IMR-90 (cell line): ENCODE measurements around the gene HOXC13. TPM values are rescaled to one million over a fixed set of nuclear protein-coding genes. Genes with fewer than 3 reads are reported as not detected.
A peak's percentile ranks its signal among the peaks of the same experiment; 100 is the strongest.

Experiments
- ATAC-seq: fragments of 200-7000 bp; cut with Tn5 transposase; 2 replicates; pipeline ENCODE4 v1.9.1; 2020; ENCODE audit warnings: low read depth, mild to moderate bottlenecking, moderate library complexity
- BruUV-seq: library from RNA; stranded (reverse); fragments of 400-500 nt; replicated peaks from 2 replicates; lab custom pipeline; 2021; lab: Mats Ljungman, UMichigan
- CTCF ChIA-PET: fragments of 300-600 bp; formaldehyde crosslinking; extraction: SDS; loops from one replicate; lab custom pipeline; 2021; ENCODE audit warnings: antibody characterized with exemption; lab: Yijun Ruan, JAX
- POLR2A ChIA-PET: fragments of 300-600 bp; sonication (Branson Sonifier 250); formaldehyde crosslinking; loops from one replicate; lab custom pipeline; 2022; ENCODE audit warnings: antibody characterized with exemption; ENCODE audit not compliant: unreplicated experiment; lab: Charles Lee
- DNase-seq: peaks from one replicate; pipeline ENCODE4 v3.0.0; 2013
- H2AFZ ChIP-seq: replicated peaks from 2 replicates; pipeline ENCODE3; 2013; ENCODE audit warnings: low read length, mild to moderate bottlenecking; ENCODE audit not compliant: poor library complexity
- H2AK5ac ChIP-seq: 2 replicates; pipeline ENCODE4 v1.6.1; 2013; ENCODE audit warnings: low read depth, low read length, inconsistent platforms
- H2AK9ac ChIP-seq: replicated peaks from 2 replicates; pipeline ENCODE3; 2013; ENCODE audit warnings: mild to moderate bottlenecking, low read depth, low read length, moderate library complexity; ENCODE audit not compliant: poor library complexity
- H2BK120ac ChIP-seq: 2 replicates; pipeline ENCODE4 v1.6.1; 2013; ENCODE audit warnings: low read depth, low read length, inconsistent platforms
- H2BK15ac ChIP-seq: 3 replicates; pipeline ENCODE4 v1.6.1; 2013; ENCODE audit warnings: low read depth, low read length, inconsistent platforms
- H2BK20ac ChIP-seq: 2 replicates; pipeline ENCODE4 v1.6.1; 2013; ENCODE audit warnings: low read depth, mild to moderate bottlenecking, inconsistent platforms, low read length, moderate library complexity
- H2BK5ac ChIP-seq: 2 replicates; pipeline ENCODE4 v1.6.1; 2013; ENCODE audit warnings: mild to moderate bottlenecking, low read depth, low read length, inconsistent platforms; ENCODE audit not compliant: poor library complexity, severe bottlenecking
- H3K14ac ChIP-seq: replicated peaks from 2 replicates; pipeline ENCODE4 v1.6.1; 2013; ENCODE audit warnings: low read depth, low read length, inconsistent platforms
- H3K18ac ChIP-seq: 2 replicates; pipeline ENCODE4 v1.6.1; 2013; ENCODE audit warnings: low read depth, low read length, control low read depth
- H3K23ac ChIP-seq: 2 replicates; pipeline ENCODE4 v1.6.1; 2013; ENCODE audit warnings: low read depth, low read length, inconsistent platforms
- H3K27ac ChIP-seq: 2 replicates; pipeline ENCODE4 v1.5.1; 2013; ENCODE audit warnings: mild to moderate bottlenecking, control low read depth, low read length; ENCODE audit not compliant: insufficient read depth
- H3K27me3 ChIP-seq: 2 replicates; pipeline ENCODE4 v1.6.1; 2013; ENCODE audit warnings: low read length; ENCODE audit not compliant: control insufficient read depth, insufficient read depth
- H3K36me3 ChIP-seq: 2 replicates; pipeline ENCODE4 v1.6.1; 2013; ENCODE audit warnings: low read length, mixed read lengths; ENCODE audit not compliant: control insufficient read depth, insufficient read depth
- H3K4ac ChIP-seq: 2 replicates; pipeline ENCODE4 v1.6.1; 2013; ENCODE audit warnings: low read depth, low read length, inconsistent platforms
- H3K4me1 ChIP-seq: 2 replicates; pipeline ENCODE4 v1.6.1; 2013; ENCODE audit warnings: low read length, mixed read lengths; ENCODE audit not compliant: control insufficient read depth, insufficient read depth
- H3K4me2 ChIP-seq: 2 replicates; pipeline ENCODE4 v1.6.1; 2013; ENCODE audit warnings: low read depth, mild to moderate bottlenecking, control low read depth, low read length, moderate library complexity
- H3K4me3 ChIP-seq: 2 replicates; pipeline ENCODE4 v1.5.1; 2013; ENCODE audit warnings: low read depth, mild to moderate bottlenecking, control low read depth, low read length, moderate library complexity; ENCODE audit not compliant: insufficient read depth
- H3K56ac ChIP-seq: 2 replicates; pipeline ENCODE4 v1.6.1; 2013; ENCODE audit warnings: low read length, inconsistent platforms; ENCODE audit not compliant: insufficient read depth; ENCODE audit errors: extremely low read depth
- H3K79me1 ChIP-seq, 2 experiments: 2 replicates each; pipeline ENCODE4 v1.6.1; 2013; ENCODE audit warnings: low read length in 2 of 2, inconsistent platforms in 1 of 2, low read depth in 1 of 2
- H3K9ac ChIP-seq: 2 replicates; pipeline ENCODE4 v1.6.1; 2013; ENCODE audit warnings: low read depth, low read length, control low read depth
- H3K9me1 ChIP-seq: 2 replicates; pipeline ENCODE4 v1.6.1; 2013; ENCODE audit warnings: low read length, inconsistent platforms; ENCODE audit not compliant: insufficient read depth
- H3K9me3 ChIP-seq: 2 replicates; pipeline ENCODE4 v1.6.1; 2013; ENCODE audit warnings: low read length; ENCODE audit not compliant: control insufficient read depth, insufficient read depth
- H4K20me1 ChIP-seq: 2 replicates; pipeline ENCODE4 v1.6.1; 2013; ENCODE audit warnings: low read length, inconsistent platforms; ENCODE audit not compliant: insufficient read depth
- H4K5ac ChIP-seq: 2 replicates; pipeline ENCODE4 v1.6.1; 2013; ENCODE audit warnings: mild to moderate bottlenecking, low read depth, low read length, control low read depth
- H4K8ac ChIP-seq, 2 experiments: 2 replicates each; pipeline ENCODE4 v1.6.1; 2013; ENCODE audit warnings: low read depth in 2 of 2, low read length in 2 of 2, control low read depth in 1 of 2, inconsistent platforms in 1 of 2
- H4K91ac ChIP-seq: 2 replicates; pipeline ENCODE4 v1.6.1; 2013; ENCODE audit warnings: low read depth, low read length, inconsistent platforms; ENCODE audit not compliant: insufficient read depth
- CEBPB ChIP-seq: IDR thresholded peaks from 2 replicates; pipeline ENCODE4 v1.6.1; 2012; ENCODE audit warnings: low read depth, low read length, improper control_type of control experiment
- CHD1 ChIP-seq: IDR thresholded peaks from 2 replicates; pipeline ENCODE4 v1.6.1; 2012; ENCODE audit warnings: low read depth, low read length, improper control_type of control experiment
- MXI1 ChIP-seq: IDR thresholded peaks from 2 replicates; pipeline ENCODE4 v1.6.1; 2012; ENCODE audit warnings: low read depth, mild to moderate bottlenecking, low read length, moderate library complexity, borderline replicate concordance
- POLR2A ChIP-seq: IDR thresholded peaks from 2 replicates; pipeline ENCODE4 v1.6.1; 2012; ENCODE audit warnings: mild to moderate bottlenecking, low read depth, low read length
- RAD21 ChIP-seq: IDR thresholded peaks from 2 replicates; pipeline ENCODE4 v1.6.1; 2012; ENCODE audit warnings: low read length, improper control_type of control experiment
- RFX5 ChIP-seq: IDR thresholded peaks from 2 replicates; pipeline ENCODE4 v1.8.0; 2012; ENCODE audit warnings: low read depth, mild to moderate bottlenecking, low read length, moderate library complexity
- USF2 ChIP-seq: fragments of 150-350 bp; IDR thresholded peaks from 2 replicates; pipeline ENCODE4 v1.6.1; 2017; ENCODE audit warnings: mild to moderate bottlenecking, antibody characterized with exemption, low read length, low read depth
- WGBS, 2 experiments: methylation state at CpG; one replicate each; pipeline versions ENCODE4 v1.1.5 to v1.1.7; 2013; ENCODE audit warnings: missing lambda C conversion rate in 2 of 2; ENCODE audit not compliant: insufficient read length in 1 of 2; ENCODE audit errors: extremely low coverage in 2 of 2; 5-methylcytosine and 5-hydroxymethylcytosine counted together
- dilution Hi-C: fragments of 300-500 bp; cut with HindIII; formaldehyde crosslinking; loops from one replicate; pipeline ENCODE4 v1.14.3; 2018; ENCODE audit warnings: low sequenced_read_pairs; ENCODE audit not compliant: unreplicated experiment
- in situ Hi-C: fragments of 300-500 bp; cut with MboI; formaldehyde crosslinking; loops from 3 replicates; pipeline ENCODE4 v1.14.3; 2019; ENCODE audit warnings: low sequenced_read_pairs, inconsistent platforms, mixed read lengths
- intact Hi-C: fragments of 100-400 bp; cut with micrococcal nuclease; formaldehyde crosslinking; loops from 2 replicates; pipeline ENCODE4 v1.10.0; 2022
- polyA plus RNA-seq, 3 experiments: library from polyadenylated mRNA; depleted of rRNA; stranded (reverse); fragments of >200 nt; gene quantifications; 2 replicates each; pipeline ENCODE4 v1.2.3, GENCODE V29; 2012; ENCODE audit warnings: low replicate concordance in 1 of 3
- total RNA-seq: library from RNA; depleted of rRNA; stranded (reverse); fragments of >200 nt; gene quantifications from 2 replicates; pipeline ENCODE4 v1.2.3, GENCODE V29; 2012

The HOXC13 gene
- total and polyA plus RNA-seq, 2 of the 4 experiments (the other 2 are of a cell fraction) = not detected

- Histone ChIP-seq H2AK9ac (no peak overlapping the region), H2BK15ac (no peak overlapping the region), H3K14ac (no peak overlapping the region), H3K9me1 (no peaks in the 10 kb centered on the region), H3K56ac (no peak overlapping the region), H4K5ac (no peak overlapping the region), H3K4me3 (no peak overlapping the region), H3K79me1 (no peaks in the 10 kb centered on the region), H2BK120ac (no peak overlapping the region), H3K23ac (no peak overlapping the region), H3K4me2 (peak overlapping the region; percentile 50; the same call in 1 of the 2 replicates), H2AFZ (no peak overlapping the region), H3K9me3 (peaks cover 15% of the 10 kb centered on the region), H3K4ac (no peak overlapping the region), H2BK5ac (no peak overlapping the region), H4K8ac (no peak overlapping the region), H2AK5ac (no peak overlapping the region), H2BK20ac (no peak overlapping the region), H3K4me1 (peaks cover 2% of the 10 kb centered on the region; the same call in 1 of the 2 replicates), H3K27me3 (peaks cover 97% of the 10 kb centered on the region), H3K27ac (no peak overlapping the region), H4K20me1 (peaks cover 2% of the 10 kb centered on the region; the same call in 1 of the 2 replicates), H3K36me3 (no peaks in the 10 kb centered on the region), H4K91ac (no peak overlapping the region), H3K18ac (no peak overlapping the region), H3K9ac (no peak overlapping the region)
- ChIA-PET POLR2A (no interaction called here), CTCF (no interaction called here)
- WGBS, 2 experiments = 4% methylated on average over 8 of the region's 25 CpGs; no CpG with 5 or more reads in 1 of the 2 experiments
- TF ChIP-seq RAD21 (no peak), MXI1 (no peak), POLR2A (no peak), CHD1 (no peak), CEBPB (no peak), RFX5 (no peak), USF2 (no peak)
- DNase-seq (no peak), ATAC-seq (no peak)
- intact Hi-C loops (no loop called here), in situ Hi-C loops (no loop called here), dilution Hi-C loops (no loop called here)
- BruUV-seq = no TSS peak
Observed at GRCh38 chr12:53975064-53975471, 36.4 kb downstream of the HOXC13 start.
